Stimulated activated CD8-positive, alpha-beta memory T cell treated with anti-CD3 and anti-CD28 coated beads, Interleukin-12 subunit alpha, Interleukin-12 subunit beta, amount 100 ng/mL, for 24 hours (primary cell): ENCODE data around the gene TTC28.
"Not testable (repeated sequence)": the region's sequence is repeated elsewhere in the genome, so short reads cannot be mapped to it uniquely, and the experiment has no call there.

Experiments
- DNase-seq: peaks from one replicate; pipeline ENCODE4 v3.0.0-alpha.2; 2020; ENCODE audit errors: extremely low read depth

TTC28 gene

DNA sequence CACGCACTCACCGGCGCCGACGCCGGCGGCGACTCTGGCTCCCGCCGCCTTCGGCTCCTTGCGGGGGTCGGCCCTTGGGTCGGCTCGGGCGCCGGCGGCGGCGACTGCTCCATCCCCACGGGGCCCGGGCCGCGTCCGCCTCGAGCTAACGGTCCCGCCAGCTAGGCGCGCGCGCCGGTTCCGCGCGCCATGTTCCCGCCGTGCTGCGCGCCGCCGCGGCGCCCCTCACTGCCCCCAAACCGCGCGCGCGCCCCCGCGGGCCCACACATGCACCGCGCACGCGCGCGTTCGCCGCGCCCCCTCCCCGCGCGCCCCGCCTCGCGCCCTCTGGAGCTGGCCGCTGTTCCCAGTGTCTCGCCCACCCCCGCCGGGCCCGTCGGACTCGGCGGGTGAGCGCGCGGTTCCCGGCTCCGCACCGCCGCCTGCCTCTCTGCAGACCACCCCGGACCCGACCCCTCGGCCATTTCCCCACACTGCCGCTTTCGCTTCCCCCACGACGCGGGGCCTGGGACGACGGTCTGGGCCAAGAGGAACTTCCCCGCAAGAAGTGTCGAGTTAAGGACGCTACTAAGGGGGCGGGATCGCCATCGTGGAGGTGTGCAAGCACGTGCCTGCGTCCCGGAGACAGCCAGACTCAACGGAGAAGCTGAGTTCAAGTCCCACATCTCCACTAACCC, at the start of gene TTC28:
TSS of gene TTC28 (minus strand) at position 230 of the 677 bp plus-strand sequence. CDS start at position 113, 117 bp downstream.
- not testable (repeated sequence) for DNase-seq

DNA sequence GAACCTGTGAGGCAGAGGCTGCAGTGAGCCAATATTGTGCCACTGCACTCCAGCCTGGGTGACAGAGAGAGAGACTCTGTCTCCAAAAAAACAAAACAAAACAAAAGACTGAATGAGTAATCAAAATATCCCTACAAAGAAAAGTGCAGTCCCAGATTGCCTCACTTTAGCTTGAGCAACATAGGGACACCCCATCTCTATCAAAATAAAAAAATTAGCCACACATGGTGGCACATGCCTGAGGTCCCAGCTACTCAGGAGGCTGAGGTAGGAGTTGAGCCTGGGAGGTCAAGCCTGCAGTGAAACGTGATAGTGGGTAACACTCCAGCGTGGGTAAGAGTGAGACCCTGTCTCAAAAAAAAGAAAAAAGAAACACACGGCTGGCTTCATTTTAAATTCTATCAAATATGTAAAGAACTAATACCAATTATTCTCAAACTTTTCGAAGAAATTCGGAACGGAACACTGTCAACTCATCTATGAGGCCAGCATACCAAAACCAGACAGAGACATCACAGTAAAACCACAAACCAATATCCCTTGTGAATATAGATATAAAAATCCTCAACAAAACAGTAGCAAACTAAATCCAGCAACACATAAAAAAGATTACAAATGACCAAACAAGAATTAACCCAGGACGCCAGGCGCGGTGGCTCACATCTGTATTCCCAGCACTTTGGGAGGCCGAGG, 49.1 kb upstream of the TTC28 start:
- no peak for DNase-seq

DNA sequence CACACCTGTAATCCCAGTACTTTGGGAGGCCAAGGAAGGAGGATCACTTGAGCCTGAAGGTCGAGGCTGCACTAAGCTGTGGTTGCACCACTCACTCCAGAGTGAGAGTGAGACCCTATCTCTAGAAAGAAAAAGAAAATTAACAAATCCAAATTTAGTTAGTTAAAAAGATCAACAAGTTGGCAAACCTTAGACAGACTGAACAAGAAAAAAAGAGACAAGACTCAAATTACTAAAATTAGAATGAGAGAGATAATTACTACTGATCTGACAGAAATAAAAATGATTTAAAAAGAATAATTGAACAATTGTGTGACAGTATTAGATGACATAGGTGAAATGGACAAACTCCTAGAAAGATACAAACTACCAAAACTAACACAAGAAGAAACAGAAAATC, 48.4 kb upstream of the TTC28 start:
- no peak for DNase-seq

- DNase-seq: no peak
Measured at GRCh38 chr22:28718044-28718443, 38.4 kb upstream of the TTC28 start.

GRCh38 chr22:28716686-28717085, 37.0 kb upstream of the TTC28 start:
- DNase-seq: no peak

DNA sequence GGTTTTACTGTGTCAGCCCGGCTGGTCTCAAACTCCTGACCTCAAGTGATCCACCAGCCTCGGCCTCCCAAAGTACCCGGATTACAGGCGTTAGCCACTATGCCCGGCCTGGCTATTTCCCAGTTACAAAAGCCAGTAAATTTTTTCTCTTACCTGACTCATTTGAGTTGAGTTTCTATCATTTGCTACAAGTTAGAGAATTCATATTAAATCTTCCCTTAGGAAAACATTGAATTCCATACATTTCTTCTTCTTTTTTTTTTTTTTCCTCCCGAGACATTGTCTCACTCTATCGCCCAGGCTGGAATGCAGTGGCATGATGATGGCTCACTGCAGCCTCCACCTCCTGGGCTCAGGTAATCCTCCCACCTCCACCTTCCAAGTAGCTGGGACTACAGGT, 36.0 kb upstream of the TTC28 start:
- DNase-seq: no peak

DNA sequence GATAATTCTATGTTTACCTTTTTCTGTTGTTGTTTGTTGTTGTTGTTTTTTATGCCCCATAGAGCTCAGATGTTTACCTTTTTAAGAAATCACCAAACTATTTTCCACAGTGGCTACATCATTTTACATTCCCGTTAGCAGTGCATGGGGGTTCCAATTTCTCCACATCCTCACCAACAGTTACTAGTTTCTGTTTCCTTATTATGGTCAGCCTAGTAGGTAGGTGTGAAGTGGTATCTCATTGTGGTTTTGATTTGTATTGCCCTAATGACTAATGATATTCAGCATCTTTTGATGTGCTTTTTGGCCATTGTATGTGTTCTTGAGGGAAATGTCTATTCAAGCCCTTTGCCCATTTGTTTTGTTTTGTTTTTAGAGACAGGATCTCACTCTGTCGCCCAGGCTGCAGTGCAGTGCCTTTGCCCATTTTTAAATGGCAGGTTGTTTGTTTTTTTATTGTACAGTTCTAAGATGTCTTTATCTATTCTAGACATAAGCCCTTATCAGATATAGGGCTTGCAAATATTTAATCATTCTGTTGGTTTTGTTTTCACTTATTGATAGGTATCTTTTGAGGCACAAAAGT, 34.5 kb upstream of the TTC28 start:
- no peak for DNase-seq

- no peak for DNase-seq
Measured at GRCh38 chr22:28711820-28712777, 32.5 kb upstream of the TTC28 start.

GRCh38 chr22:28711341-28711740, 31.7 kb upstream of the TTC28 start:
- DNase-seq: no peak

- DNase-seq: no peak
Measured at GRCh38 chr22:28710576-28711191, 31.0 kb upstream of the TTC28 start.

DNA sequence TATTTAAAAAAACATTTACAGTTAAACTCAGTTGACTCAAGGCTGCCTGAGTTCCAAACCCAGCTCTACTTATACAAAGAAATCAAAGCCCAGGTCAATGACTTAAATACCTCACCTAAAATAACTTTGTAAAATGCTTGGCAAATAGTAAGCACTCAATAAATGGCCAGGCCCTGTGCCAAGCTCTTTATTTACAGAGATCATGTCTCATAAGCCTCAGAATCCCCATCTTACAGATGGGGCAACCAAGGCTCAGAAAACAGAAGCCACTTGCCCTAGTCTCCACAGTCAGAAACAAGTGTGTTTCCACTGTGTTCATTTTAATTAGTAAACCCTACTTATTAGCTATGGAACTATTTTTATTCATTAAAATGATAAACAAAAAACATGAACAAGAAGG, 30.5 kb upstream of the TTC28 start:
- no peak for DNase-seq

- DNase-seq: no peak
Measured at GRCh38 chr22:28706845-28707244, 27.2 kb upstream of the TTC28 start.

DNA sequence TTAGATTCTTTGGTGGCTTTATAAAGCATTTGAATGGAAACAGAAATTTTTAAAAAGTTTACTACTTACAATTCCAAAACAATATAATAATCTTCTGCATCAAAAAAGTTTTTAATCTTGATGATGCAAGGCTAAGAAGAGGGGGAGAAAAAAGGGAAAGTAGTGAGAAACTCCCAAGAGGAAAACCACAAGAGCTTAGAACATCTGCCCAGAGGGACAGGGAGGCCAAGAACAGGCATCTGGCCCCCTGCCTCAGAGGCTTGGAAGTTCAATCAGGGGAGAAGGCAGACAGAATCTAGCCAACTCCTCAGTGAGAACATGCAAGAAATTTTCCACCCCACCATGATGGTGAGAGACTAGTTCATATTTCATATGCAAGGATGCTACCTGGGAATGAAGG, 23.8 kb upstream of the TTC28 start:
- DNase-seq: no peak

- DNase-seq: no peak
Measured at GRCh38 chr22:28702891-28703290, 23.3 kb upstream of the TTC28 start.

GRCh38 chr22:28693041-28693760, 13.6 kb upstream of the TTC28 start:
- not testable (repeated sequence) for DNase-seq

DNA sequence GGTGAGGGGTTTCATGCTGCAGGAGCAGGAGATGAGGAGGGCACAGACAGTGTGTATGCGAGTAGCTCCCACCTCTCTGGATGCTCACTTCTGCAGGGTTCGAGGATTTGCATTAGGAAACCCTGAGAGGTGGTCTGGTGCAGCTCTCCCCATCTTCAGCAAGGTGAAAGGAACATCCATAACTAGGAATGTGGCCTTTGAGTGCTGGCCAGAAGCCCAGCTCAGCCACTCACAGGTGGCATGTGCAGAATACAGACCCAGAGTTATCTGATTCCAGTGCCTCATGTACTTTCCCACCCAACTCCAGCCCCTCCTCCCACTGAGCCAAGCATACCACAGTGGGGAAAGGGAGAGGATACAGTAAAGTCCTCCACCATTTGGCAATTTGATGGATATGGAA, 10.2 kb upstream of the TTC28 start:
- not testable (repeated sequence) for DNase-seq

- DNase-seq: not testable (repeated sequence)
Measured at GRCh38 chr22:28682966-28683365, 3.3 kb upstream of the TTC28 start.

GRCh38 chr22:28680813-28681490, 1.3 kb upstream of the TTC28 start:
- not testable (repeated sequence) for DNase-seq

DNA sequence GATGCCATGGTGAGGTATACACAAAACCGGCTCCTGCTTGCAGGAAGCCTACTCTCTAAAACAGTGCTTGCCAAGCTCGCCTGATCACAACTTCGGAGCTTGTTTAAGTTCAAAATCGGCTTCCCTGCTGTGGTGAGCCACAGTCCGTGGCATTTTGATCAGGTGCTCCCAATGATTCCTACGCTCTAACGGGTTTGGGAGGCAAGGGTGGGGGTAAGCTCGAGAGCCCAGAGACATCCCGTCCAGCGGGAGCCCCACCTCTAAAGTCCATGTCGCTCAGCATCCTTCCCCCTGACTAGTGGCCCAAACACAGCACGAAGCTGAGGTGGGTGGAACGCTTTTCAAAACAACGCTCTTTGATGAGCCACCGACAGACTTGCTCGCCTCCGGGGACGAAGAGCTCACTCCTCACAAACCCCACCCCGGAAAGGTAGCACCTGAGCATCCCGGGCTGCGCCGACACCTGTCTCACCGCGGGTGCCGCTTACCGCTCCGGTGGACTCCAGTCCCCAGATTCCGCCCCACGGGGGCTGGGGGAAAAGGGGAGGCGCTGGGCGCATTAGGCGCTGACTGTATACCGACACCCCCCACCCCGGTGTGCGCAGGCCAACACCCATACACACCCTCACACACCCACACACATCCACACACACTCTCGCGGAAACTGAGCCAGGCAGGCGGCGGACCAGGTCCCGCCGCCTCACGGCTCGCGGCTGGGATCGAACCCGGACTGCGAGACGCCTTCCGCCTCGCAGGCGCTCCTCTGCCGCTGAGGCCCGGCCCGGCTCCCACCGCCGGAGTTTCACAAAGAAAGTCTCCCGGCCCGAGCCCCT, 646 bp downstream of the TTC28 start:
- not testable (repeated sequence) for DNase-seq
